ENCODE results near the gene ADARB2. TPM values are rescaled to one million over a fixed set of nuclear protein-coding genes. Genes with fewer than 3 reads are reported as not detected.

The ADARB2 gene
- total RNA-seq, 1 donor from 2014 or later = 0.10 TPM

- no peak for DNase-seq (ENCODE audit: low read depth)
These were observed 209.4 kb downstream of the ADARB2 start for GRCh38 chr10:1527951-1528350.

DNA sequence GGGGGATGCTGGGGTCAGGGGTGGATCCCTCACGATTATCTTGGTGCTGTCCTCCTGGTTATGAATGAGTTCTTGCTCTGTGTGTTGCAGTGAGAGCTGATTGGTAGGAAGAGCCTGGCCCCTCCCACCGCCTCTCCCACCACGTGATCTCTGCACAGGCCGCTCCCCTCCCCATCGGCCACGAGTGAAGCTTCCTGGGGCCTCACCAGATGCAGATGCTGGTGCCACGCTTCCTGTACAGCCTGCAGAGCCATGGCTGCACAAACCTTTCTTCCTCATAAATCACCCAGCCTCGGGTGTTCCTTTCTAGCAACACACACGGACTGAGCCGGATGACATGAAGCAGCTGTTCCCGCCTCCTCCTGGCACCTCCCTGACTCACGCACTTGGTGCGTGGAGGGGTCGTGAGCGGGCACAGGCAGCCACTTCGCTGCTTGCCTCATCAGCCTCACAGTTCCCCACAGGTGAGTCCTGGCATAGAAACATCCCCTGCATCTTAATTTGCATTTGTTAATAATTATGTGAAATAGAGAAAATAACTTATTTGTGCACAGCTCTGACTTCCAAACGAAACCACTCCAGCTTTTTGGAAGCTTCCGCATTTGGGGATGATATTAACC, 210.8 kb downstream of the ADARB2 start:
- no peak for DNase-seq (ENCODE audit: low read depth)

GRCh38 chr10:1525354-1526162, 211.8 kb downstream of the ADARB2 start:
- DNase-seq (ENCODE audit: low read depth) = no peak

DNA sequence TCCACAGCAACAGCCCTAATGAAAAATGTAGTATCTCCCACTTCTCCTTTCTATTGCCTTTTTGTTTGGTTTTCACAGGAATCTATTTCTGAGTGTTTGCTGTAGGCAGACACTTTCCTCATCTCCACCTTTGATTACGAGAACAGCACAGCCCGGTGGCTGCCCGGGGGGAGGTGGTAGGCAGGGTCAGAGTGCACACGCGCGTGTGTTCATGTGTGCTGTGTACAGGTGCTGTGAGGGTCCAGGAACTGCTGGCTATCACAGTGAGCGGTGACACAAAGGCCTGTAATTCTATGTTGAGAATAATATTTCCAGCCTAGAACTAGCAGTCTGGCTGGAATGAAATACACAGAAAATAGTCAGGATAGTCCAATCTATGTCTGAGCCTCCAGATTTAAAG, 212.8 kb downstream of the ADARB2 start:
- no peak for DNase-seq (ENCODE audit: low read depth)

DNA sequence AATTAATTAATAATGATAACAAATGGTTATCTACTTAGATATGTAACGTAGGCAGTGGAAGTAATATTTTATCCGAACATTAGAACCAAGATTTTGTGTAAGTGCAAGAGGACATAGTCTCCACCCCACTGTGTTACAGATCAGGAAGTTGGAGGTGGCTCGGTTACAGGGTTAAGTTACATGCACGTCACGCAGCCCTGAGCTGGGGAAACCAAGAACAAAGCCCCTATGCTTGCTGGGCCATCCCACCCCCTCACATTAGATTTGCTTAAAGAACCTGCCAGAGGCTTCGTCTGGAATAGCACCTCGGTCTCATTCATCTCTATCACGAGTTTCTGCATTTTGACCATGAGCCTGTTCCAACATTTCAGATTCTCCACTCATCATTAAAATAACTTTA, 214.1 kb downstream of the ADARB2 start:
- no peak for DNase-seq (ENCODE audit: low read depth)

- no peak for DNase-seq (ENCODE audit: low read depth)
These were observed 215.1 kb downstream of the ADARB2 start for GRCh38 chr10:1522237-1522636.

GRCh38 chr10:1521741-1522140, 215.6 kb downstream of the ADARB2 start:
- no peak for DNase-seq (ENCODE audit: low read depth)

DNA sequence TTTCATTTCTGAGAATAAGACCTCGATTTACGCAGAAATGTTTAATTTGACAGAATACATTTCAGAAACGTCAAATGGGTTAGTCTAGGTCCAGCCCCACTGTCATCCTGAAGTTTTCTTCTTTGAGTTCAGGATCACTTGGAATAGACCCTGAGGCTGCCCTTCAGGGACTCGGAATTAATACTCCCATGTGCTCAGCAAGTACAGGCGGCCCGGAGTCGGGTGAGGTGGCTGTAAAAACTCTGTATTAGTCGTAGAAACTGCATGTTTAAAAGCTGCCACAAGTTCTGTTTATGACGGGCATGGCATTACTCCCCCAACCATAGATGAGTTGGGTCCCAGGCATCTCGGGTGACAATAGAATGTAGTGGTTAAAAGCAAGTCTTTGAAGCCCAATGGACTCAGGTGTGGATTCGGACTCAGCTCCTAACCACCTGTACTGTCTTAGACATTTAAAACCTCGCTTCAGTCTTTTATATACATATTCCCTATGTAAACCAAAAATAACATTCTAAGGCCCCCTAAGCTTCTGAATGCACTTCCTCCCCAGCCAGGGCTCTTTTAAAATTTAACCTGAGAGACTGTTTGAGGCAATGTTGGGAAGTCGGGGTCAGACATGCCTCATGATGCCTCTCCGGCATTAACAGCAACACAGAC, 216.3 kb downstream of the ADARB2 start:
- DNase-seq (ENCODE audit: low read depth) = no peak

DNA sequence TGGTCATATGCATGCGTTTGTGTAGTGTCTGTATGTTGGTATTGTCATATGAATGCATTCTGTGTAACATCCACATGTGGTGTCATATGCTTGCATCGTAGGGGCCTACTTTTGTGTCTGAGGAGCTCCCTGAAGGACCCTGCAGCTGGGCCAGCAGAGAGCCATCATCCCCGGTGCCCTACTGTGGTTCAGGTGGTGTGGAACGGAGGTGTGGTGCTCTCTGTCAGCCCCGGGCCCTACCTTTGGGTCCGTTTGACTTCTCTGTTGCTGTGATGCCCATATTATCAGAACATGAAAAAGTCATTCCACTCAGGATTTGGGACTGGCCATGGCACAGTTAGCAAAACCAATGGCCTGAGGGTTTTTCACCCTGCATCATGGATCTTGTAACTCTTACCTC, 217.9 kb downstream of the ADARB2 start:
- no peak for DNase-seq (ENCODE audit: low read depth)

DNA sequence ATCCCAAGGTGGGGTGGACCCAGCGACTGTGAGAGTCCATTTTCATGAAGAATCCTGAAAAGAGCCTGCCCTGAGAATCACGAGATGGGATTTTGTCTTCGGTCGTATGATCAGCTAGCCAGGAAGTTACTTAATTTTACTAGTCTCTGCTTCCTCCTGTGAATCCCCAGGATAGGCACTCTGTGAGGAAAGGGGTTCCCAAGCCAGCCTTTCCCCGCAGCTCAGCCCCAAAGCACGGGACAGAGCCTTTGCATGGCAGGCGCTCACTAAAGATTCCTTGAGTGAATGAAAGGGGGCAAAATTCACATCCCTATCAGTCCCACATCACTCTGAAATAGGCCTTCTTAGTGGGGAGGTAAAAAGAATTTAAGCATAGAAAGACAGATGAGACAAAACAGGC, 219.6 kb downstream of the ADARB2 start:
- DNase-seq (ENCODE audit: low read depth) = no peak

DNA sequence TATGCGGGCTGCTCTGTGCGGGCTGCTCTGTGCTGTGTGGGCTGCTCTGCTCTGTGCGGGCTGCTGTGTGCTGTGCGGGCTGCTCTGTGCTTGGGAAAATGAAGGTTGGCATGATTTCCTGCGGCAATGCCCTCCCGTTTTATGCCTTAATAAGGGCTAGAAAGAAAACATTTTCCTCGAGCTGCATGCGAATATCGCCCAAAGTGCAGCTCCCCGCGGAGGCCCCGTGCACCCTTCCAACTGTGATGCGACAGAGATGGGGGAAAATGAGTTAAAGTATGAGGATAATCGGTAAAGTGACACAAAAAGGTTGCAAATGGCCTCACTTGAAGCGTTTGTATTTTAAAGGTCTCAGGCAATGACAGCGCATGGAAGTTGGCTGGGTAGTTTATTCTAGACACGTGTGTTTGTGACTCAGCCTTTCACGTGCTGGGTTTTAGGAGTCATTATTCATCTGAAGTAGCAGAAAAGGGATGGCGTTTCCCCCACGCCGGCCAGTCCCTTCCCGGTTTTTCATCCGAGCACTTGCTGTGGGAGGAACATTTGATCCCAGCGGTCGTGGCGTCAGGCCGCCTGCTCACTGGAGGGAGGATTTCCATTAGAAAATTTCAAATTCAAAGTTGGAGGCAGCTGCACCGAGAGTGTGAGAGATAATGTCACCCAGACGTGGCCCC, 220.7 kb downstream of the ADARB2 start:
- no peak for DNase-seq (ENCODE audit: low read depth)

DNA sequence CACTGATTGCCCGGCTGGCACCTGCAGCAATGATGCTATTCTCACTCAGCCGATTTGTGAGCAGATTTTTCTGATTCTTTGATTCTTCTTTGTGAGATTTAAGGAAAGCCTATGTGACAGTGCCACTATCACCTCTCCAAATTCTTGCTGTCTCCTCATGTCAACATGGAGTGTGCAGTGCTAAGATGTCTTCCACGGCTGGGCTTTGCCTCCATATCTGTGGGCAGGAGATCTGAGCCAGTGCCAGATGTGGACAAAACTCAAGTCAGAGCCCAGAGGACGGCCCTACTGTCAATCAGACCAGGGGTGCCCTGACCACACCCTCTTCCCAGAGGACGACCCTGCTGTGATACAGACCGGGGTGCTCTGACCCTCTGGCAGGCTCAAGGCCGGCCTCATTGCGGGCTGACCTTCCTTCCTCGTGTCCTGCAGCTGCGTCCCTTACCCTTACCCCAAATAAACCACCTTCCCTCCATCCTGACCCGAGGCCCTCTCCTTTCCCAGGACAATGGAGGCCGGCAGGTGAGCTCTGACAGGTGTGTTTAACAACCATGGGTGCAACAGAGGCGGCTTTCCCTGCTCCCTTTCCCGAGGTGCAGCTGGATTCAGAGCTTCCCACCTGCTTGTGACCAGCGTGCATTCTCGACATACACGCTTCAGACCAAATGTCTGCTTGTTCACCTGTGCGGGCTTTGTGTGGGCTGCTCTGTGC, 221.4 kb downstream of the ADARB2 start:
- no peak for DNase-seq (ENCODE audit: low read depth)

GRCh38 chr10:1515121-1515779, 222.1 kb downstream of the ADARB2 start:
- no peak for DNase-seq (ENCODE audit: low read depth)

GRCh38 chr10:1514681-1515080, 222.6 kb downstream of the ADARB2 start:
- DNase-seq (ENCODE audit: low read depth) = no peak

DNA sequence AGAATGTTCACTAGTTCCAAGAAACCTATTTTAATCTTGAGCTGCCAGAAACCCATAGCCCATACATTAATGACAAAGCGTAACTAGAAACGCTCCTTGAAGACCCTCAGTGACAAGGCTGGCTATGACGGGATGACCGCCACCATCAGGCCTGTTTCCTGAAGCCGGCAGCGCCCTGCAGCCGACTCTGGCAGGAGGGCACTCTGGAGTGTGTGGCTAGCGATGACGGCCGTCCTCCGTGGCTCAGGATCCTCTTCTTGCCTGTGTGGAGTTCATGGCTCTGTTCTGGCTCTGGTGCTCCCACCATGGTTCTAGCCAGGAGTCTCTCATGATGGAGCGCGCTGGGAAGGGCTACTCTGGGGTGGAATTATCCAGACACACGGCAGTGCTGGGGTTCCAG, 224.1 kb downstream of the ADARB2 start:
- DNase-seq (ENCODE audit: low read depth) = no peak

DNA sequence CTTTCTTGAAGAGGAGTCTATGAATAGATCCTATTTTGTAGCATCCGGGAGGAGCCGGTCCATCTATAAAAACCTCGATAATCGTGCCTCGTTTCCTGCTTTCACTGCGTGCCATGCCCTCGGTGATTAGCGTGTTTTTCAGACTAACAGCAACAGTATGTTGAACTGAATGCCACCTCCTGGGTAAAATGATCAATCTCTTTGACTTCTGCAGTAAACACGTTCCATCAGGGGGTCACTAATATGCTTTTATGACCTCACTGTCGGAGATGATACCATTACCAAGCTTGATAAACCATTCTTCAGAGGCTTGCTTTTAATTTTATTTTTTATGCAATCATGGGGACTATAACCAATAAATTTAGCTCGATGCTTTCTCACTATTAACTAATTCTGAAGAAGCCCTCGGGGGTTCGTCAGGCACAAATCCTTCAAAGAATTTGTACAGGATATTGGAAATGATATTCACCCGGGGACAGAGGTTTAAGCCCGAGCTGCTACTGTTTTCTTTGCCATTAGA, 228.3 kb downstream of the ADARB2 start:
- DNase-seq (ENCODE audit: low read depth) = no peak

GRCh38 chr10:1508096-1508495, 229.2 kb downstream of the ADARB2 start:
- DNase-seq (ENCODE audit: low read depth) = no peak

GRCh38 chr10:1507436-1507835, 229.9 kb downstream of the ADARB2 start:
- DNase-seq (ENCODE audit: low read depth) = no peak

DNA sequence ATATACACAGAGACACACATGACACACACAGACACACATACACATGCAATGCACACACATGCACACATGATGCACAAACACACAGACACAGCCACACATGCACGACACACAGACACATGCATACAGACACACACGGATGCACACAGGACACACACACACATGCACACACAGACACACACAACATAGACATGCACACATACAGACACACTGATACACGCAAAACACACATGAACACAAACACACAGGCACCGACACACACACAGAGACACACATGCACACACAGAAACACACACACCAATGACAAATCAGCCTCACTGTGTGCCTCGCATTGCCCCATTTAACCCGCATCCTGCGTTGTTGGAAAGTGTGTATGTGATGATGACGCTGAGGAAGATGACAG, 232.4 kb downstream of the ADARB2 start:
- DNase-seq (ENCODE audit: low read depth) = no peak

- no peak for DNase-seq (ENCODE audit: low read depth)
These were observed 233.0 kb downstream of the ADARB2 start for GRCh38 chr10:1504286-1504685.

DNA sequence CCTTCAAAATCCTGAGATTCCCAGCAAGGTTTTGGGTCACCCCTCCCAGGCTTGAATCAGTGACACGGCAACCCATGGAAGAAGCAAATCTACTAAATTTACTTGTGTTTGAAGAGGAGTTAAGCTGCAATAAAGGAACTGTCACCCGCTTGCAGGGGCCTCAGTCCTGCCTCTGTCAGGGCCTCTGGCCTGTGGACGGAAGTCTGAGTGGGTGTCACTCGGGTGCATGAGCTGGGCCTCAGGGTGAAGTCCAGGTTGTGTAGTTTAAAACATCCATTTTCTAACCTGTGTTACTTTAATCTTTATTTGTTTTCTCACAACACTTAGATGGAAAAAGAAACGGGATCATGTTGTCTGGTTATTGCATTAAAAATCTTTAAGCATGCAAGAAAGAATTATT, 234.9 kb downstream of the ADARB2 start:
- DNase-seq (ENCODE audit: low read depth) = no peak

All from renal cortical epithelial cell (primary cell).